HG02610 (cell line): ENCODE data around the gene IFNAR1.
A peak's percentile ranks its signal among the peaks of the same experiment; 100 is the strongest.
"Not testable (repeated sequence)": the region's sequence is repeated elsewhere in the genome, so short reads cannot be mapped to it uniquely, and the experiment has no call there.

Experiments used
- ATAC-seq: cut with Tn5 transposase; IDR thresholded peaks from one replicate; pipeline ENCODE4 v1.9.1; 2021; ENCODE audit warnings: mild to moderate bottlenecking, moderate library complexity; ENCODE audit not compliant: unreplicated experiment

The IFNAR1 gene

DNA sequence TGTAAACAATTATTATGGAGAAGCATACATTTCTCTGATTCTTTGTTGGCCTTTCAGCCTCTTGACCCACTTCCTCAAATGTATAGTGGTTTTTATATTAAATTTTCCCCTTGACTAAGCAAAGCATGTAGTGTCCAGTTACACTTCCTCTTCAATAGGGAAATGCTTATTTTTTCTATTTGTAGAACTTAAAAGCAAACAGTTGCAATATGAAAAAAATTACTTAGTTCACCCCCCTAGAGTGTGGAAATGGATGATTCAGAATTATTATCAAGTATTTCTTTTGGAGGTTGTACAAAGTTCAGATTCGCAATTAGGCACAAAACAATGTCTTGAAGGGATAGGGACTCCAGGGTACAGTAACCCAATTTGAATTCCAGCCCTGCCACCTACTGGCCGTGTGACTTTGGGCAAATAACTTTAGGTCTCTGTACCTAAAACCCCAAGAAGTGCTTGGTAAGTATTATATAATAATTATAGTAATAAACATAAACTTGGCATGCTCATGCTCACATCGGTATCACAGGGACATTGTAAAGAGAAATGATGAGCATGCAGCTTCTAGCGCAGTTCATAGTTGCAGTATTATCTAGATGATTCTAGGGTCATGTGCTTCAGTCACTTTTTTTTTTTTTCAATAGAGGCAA is 49.8 kb downstream of the IFNAR1 start:
- peak; percentile 45 for ATAC-seq

DNA sequence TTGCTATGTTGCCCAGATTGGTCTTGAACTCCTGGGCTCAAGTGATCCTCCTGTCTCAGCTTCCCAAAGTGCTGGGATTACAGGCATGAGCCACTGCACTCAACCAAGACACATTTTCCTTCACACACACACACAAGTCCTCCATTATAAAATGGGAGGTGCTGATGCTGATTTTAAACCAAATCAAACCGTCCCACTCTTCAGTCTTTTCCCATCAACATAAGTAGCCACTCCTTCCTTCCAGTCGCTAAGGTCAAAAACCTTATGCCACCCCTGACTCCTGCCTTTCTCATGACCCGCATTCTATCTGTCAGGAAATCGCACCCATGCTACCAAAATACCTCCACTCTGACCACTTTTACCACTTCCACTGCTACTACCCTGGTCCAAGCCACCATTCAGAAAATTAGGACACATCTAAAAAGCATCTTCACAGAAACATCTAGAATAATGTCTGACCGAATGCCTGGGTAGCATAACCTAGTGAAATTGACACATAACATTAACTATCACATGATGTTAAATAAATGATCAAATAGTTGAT is 50.4 kb downstream of the IFNAR1 start:
- ATAC-seq: no peak

- no peak for ATAC-seq
These were observed 52.6 kb downstream of the IFNAR1 start for GRCh38 chr21:33377221-33377920.

DNA sequence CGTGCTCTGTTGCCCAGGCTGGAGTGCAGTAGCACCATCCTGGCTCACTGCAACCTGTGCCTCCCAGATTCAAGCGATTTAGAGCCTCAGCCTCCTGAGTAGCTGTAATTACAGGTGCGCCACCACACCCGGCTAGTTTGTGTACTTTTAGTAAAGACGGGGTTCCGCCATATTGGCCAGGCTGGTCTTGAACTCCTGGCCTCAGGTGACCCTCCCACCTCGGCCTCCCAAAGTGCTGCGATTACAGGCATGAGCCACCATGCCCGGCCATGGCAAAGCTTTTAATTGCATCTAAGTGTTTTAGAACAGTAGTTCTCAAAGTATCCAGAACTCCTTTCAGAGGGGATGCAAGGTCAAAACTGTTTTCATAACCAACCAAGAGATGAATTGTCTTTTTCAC is 53.3 kb downstream of the IFNAR1 start:
- no peak for ATAC-seq

- ATAC-seq: not testable (repeated sequence)
These were observed 55.2 kb downstream of the IFNAR1 start for GRCh38 chr21:33379934-33380333.

- ATAC-seq: peak; percentile 36
These were observed 55.8 kb downstream of the IFNAR1 start for GRCh38 chr21:33380483-33380998.

DNA sequence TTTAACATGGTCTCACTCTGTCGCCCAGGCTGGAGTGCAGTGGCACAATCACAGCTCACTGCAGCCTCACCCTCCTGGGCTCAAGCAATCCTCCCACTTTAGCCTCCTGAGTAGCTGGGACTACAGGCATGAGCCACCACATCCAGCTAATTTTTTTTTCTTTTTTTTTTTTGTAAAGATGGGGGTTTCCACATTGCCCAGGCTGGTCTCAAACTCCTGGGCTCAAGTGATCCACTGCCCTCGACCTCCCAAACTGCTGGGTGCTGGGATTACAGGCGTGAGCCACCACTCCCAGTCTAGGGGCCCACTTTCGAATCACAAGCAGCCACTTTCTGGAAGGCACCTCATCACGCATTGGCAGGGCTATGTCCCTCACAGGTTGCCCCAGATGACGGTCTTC is 56.6 kb downstream of the IFNAR1 start:
- not testable (repeated sequence) for ATAC-seq

- ATAC-seq: peak; percentile 83
These were observed 58.5 kb downstream of the IFNAR1 start for GRCh38 chr21:33383056-33383888.

DNA sequence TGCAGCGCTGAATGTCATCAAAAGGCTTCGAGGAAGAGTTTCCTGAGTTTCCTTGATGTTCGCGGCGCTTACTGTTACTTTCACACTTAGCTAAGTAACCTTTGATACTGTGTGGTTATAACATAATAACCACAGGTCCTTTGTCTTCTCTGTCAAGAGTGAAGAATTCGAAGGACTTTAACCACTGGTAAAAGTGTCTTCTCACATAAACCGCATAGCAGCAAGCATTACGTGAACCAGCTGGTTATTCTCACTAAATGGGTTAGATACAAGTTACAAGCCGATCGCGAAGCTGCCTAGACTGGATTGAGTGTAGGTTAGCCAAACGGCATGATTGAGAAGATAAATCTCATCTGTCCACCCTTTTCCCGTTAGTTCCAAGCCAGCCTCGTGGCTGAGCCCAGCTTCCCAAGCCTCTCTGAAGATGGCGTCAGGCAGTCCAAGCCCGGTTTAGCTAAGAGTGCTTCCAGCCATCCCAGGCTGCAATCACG is 60.1 kb downstream of the IFNAR1 start:
- ATAC-seq: no peak

- no peak for ATAC-seq
These were observed 61.5 kb downstream of the IFNAR1 start for GRCh38 chr21:33386222-33386784.

- ATAC-seq: no peak
These were observed 62.5 kb downstream of the IFNAR1 start for GRCh38 chr21:33387294-33387693.

DNA sequence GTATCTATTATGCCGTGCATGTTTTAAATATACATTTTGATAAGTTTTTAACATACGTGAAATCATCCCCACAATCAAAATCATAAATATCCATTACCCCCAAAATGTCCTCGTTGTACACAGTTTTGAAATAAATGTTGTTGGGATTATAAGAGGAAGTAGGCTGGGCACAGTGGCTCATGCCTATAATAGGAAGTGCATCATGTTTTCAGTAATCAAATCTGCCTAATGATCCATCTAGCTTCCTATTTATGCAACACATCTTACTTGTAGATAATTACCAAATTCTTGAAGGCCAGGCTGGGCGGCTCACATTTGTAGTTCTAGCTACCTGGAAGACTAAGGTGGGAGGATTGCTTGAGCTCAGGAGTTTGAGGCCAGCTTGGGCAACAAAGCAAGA is 63.4 kb downstream of the IFNAR1 start:
- ATAC-seq: no peak

- no peak for ATAC-seq
These were observed 65.7 kb downstream of the IFNAR1 start for GRCh38 chr21:33390479-33390878.

- ATAC-seq: no peak
These were observed 66.9 kb downstream of the IFNAR1 start for GRCh38 chr21:33391656-33392055.

- no peak for ATAC-seq
These were observed 67.7 kb downstream of the IFNAR1 start for GRCh38 chr21:33392284-33392985.

GRCh38 chr21:33393348-33393747 is 68.6 kb downstream of the IFNAR1 start:
- ATAC-seq: no peak

DNA sequence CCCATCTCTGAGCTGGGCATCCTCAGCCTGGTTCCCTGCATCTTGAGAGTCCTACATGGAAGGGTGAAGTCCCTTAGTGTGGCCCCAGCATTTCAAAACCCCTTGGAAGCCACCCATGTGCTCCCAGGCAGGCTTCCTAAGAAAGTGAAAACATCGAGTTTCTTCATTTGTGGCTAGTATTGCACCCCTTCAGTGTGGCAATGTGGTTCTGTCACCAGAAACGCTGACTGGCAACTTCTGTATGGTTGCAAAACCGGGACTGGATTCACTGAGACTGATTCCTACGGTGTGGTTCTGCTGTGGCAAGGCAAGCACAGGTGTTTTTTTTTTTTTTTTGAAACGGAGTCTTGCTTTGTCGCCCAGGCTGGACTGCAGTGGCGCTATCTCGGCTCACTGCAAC is 69.5 kb downstream of the IFNAR1 start:
- no peak for ATAC-seq

DNA sequence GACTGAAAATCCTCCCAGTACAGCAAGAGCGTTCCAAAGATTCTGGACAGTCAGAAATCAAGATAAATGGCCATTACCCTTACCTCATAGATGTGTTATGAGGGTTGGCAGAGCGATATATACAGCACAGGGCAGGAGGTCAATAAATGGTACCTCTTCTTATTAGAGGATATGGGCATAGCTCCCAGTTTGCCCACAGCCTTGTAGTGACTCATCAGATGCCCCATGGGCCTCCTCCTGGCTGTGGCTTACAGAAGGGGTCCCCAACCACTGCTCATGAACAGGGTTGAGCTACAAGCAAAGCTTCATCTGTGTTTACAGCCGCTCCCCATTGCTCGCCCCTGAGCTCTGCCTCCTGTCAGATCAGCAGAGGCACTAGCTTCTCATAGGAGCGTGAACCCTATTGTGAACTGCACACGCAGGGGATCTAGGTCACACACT is 71.1 kb downstream of the IFNAR1 start:
- no peak for ATAC-seq

DNA sequence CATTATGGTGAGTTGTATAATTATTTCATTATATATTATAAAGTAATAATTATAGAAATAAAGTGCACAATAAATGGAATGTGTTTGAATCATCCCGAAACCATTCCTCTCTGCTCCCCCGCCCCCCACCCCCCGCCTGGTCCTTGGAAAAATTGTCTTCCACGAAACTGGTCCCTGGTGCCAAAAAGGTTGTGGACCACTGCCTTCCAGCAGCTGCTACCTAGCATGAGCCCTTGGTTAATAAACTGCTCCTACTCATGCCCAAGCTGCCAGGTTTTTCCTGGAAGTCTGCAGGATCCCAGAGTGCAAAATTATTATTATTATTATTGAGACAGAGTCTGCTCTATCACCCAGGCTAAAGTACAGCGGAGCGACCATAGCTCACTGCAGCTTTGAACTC is 71.7 kb downstream of the IFNAR1 start:
- no peak for ATAC-seq

- ATAC-seq: no peak
These were observed 72.2 kb downstream of the IFNAR1 start for GRCh38 chr21:33396951-33397350.
